Mesendoderm (in vitro differentiated cells): ENCODE data around the gene EXOC7.
"Not testable (repeated sequence)": the region's sequence is repeated elsewhere in the genome, so short reads cannot be mapped to it uniquely, and the experiment has no call there.

Experiments
- DNase-seq: peaks from one replicate; pipeline ENCODE4 v3.0.0; 2013
- H2AK5ac ChIP-seq: 2 replicates; pipeline ENCODE4 v1.6.1; 2013; ENCODE audit warnings: low read length, inconsistent platforms
- H2BK120ac ChIP-seq: 2 replicates; pipeline ENCODE4 v1.6.1; 2013; ENCODE audit warnings: low read depth, mild to moderate bottlenecking, low read length, moderate library complexity, mixed read lengths
- H2BK15ac ChIP-seq: replicated peaks from 2 replicates; pipeline ENCODE4 v1.6.1; 2013; ENCODE audit warnings: low read depth, mild to moderate bottlenecking, moderate library complexity
- H2BK5ac ChIP-seq: 2 replicates; pipeline ENCODE4 v1.6.1; 2013; ENCODE audit warnings: low read length, inconsistent platforms
- H3K18ac ChIP-seq: 2 replicates; pipeline ENCODE4 v1.6.1; 2013; ENCODE audit warnings: mild to moderate bottlenecking, low read length, mixed read lengths
- H3K23ac ChIP-seq: one replicate; pipeline ENCODE4 v1.6.1; 2013; ENCODE audit warnings: low read length
- H3K27ac ChIP-seq: 2 replicates; pipeline ENCODE4 v1.5.1; 2013; ENCODE audit warnings: low read depth, mild to moderate bottlenecking, inconsistent platforms, low read length, moderate library complexity
- H3K27me3 ChIP-seq: 2 replicates; pipeline ENCODE4 v1.6.1; 2013; ENCODE audit warnings: low read length, control low read depth, mild to moderate bottlenecking, inconsistent platforms; ENCODE audit not compliant: insufficient read depth, poor library complexity
- H3K36me3 ChIP-seq: 2 replicates; pipeline ENCODE4 v1.6.1; 2013; ENCODE audit warnings: low read length, inconsistent platforms; ENCODE audit not compliant: control insufficient read depth, insufficient read depth
- H3K4ac ChIP-seq: one replicate; pipeline ENCODE4 v1.6.1; 2013; ENCODE audit warnings: low read depth, mild to moderate bottlenecking, low read length, moderate library complexity
- H3K4me1 ChIP-seq: 2 replicates; pipeline ENCODE4 v1.6.1; 2013; ENCODE audit warnings: low read depth, low read length, inconsistent platforms; ENCODE audit not compliant: control insufficient read depth
- H3K4me2 ChIP-seq: 2 replicates; pipeline ENCODE4 v1.6.1; 2013; ENCODE audit warnings: low read length
- H3K4me3 ChIP-seq: 2 replicates; pipeline ENCODE4 v1.5.1; 2013; ENCODE audit warnings: mild to moderate bottlenecking, low read length
- H3K56ac ChIP-seq: one replicate; pipeline ENCODE4 v1.6.1; 2013; ENCODE audit warnings: low read length
- H3K79me1 ChIP-seq: 2 replicates; pipeline ENCODE4 v1.6.1; 2013; ENCODE audit warnings: low read length, inconsistent platforms
- H3K79me2 ChIP-seq: 2 replicates; pipeline ENCODE4 v1.6.1; 2013; ENCODE audit warnings: mild to moderate bottlenecking, low read length; ENCODE audit not compliant: control insufficient read depth, insufficient read depth
- H3K9ac ChIP-seq: 2 replicates; pipeline ENCODE4 v1.6.1; 2013; ENCODE audit warnings: low read length, inconsistent platforms
- H4K5ac ChIP-seq: one replicate; pipeline ENCODE4 v1.6.1; 2013; ENCODE audit warnings: low read length
- H4K8ac ChIP-seq: one replicate; pipeline ENCODE4 v1.6.1; 2013; ENCODE audit warnings: low read depth, mild to moderate bottlenecking, control low read depth, low read length, moderate library complexity
- WGBS: extraction: QIAGEN DNeasy Blood & Tissue Kit; methylation state at CpG from one replicate; pipeline ENCODE4 v1.1.7; 2013; ENCODE audit warnings: low lambda C conversion rate, missing lambda C conversion rate; ENCODE audit not compliant: insufficient coverage; ENCODE audit errors: extremely low coverage; 5-methylcytosine and 5-hydroxymethylcytosine counted together

Gene EXOC7

DNA sequence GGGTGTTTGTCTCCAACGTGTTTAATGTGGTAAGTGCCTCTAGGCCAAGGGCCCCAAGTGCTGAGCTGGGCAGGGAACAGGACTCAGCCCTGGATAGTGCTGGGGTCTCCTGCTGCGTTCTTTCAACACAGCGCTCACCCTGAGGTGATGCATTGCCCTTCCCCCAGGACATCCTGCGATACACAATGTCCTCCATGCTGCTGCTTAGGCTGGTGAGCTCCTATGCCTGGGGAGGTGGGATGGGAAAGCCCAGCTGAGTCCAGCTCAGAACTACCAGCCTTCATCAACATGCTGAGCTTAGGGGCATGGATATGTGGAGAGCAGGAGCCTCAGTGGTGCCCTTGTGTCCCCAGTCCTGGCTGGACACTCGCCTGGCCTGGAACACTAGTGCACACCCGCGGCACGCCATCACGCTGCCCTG lies 24.0 kb downstream of the EXOC7 start:
- H3K79me2 ChIP-seq = no peaks in the 10 kb centered on the region
- no peak overlapping the region for H3K4me2 ChIP-seq
- no peak overlapping the region for H2BK5ac ChIP-seq
- H3K18ac ChIP-seq = no peak overlapping the region
- H3K4me3 ChIP-seq = no peak overlapping the region
- H3K56ac ChIP-seq = peak overlapping the region; percentile 65
- H4K8ac ChIP-seq = no peak overlapping the region
- no peak overlapping the region for H3K27ac ChIP-seq
- H3K36me3 ChIP-seq = no peaks in the 10 kb centered on the region
- peaks cover 35% of the 10 kb centered on the region for H3K27me3 ChIP-seq
- no peak overlapping the region for H2BK15ac ChIP-seq
- no peak overlapping the region for H2AK5ac ChIP-seq
- H3K23ac ChIP-seq = no peak overlapping the region
- WGBS = no CpG with 5 or more reads among the region's 9 CpGs
- H3K79me1 ChIP-seq = no peaks in the 10 kb centered on the region
- no peak overlapping the region for H2BK120ac ChIP-seq
- peaks cover 10% of the 10 kb centered on the region for H3K4me1 ChIP-seq
- no peak overlapping the region for H3K4ac ChIP-seq
- H3K9ac ChIP-seq = peak overlapping the region; percentile 13
- no peak overlapping the region for H4K5ac ChIP-seq
- no peak for DNase-seq

DNA sequence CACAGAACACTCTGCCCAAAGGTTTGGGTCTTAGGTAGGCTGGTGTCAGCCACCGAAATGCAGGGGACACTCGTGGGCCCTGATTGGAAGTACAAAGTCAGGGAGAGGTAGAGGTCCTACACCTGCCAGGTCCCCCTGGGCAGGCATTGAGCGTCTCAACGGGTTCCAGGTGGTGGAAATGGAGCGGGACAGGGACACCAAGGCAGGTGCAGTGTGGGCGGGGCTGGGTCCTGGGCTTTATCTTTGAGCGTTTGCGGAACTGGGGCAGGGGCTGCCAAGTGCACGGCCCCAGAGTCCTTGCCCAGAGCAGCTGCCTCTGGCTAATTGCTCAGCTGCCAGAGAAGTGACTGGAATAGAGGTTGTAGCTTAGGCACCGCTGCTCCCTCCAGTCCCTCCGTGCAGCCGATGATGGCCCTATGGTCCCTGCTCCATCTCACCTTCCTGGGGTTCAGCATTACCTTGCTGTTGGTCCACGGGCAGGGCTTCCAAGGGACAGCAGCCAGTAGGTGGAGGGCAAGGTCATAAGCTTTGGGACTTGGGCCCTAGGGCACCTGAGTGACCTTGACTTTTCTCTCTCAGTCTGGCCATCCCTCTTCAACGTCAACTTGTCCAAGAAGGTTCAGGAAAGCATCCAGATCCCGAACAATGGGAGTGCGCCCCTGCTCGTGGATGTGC lies 24.6 kb downstream of the EXOC7 start, which contains the start of gene ZACN:
ZACN (plus strand) TSS at position 323 of the 675 bp plus-strand sequence; CDS start at position 406, 83 bp downstream.
- Histone ChIP-seq H3K36me3 (no peaks in the 10 kb centered on the region), H3K4me3 (no peak within 1 kb of the TSS), H3K4ac (no peak within 1 kb of the TSS), H4K5ac (no peak within 1 kb of the TSS), H3K79me2 (no peaks in the 10 kb centered on the region), H3K56ac (peak within 1 kb of the TSS; percentile 65), H2AK5ac (no peak within 1 kb of the TSS), H2BK5ac (no peak within 1 kb of the TSS), H4K8ac (no peak within 1 kb of the TSS), H2BK15ac (no peak within 1 kb of the TSS), H3K23ac (no peak within 1 kb of the TSS), H3K79me1 (no peaks in the 10 kb centered on the region), H3K9ac (peak within 1 kb of the TSS; percentile 13), H3K4me2 (no peak within 1 kb of the TSS), H3K4me1 (peaks cover 10% of the 10 kb centered on the region), H3K18ac (no peak within 1 kb of the TSS), H3K27me3 (peaks cover 40% of the 10 kb centered on the region), H3K27ac (no peak within 1 kb of the TSS), H2BK120ac (no peak within 1 kb of the TSS)
- WGBS = no CpG with 5 or more reads among the region's 17 CpGs
- DNase-seq = no peak

GRCh38 chr17:76078370-76078769 lies 25.2 kb downstream of the EXOC7 start:
- not testable (repeated sequence) for H3K27ac ChIP-seq, H3K4me1 ChIP-seq, DNase-seq, H3K23ac ChIP-seq, H3K79me1 ChIP-seq, H3K18ac ChIP-seq, H3K56ac ChIP-seq, H3K4ac ChIP-seq, H2BK120ac ChIP-seq, H4K5ac ChIP-seq, H3K4me2 ChIP-seq, H2AK5ac ChIP-seq, H2BK15ac ChIP-seq, H3K4me3 ChIP-seq, H3K79me2 ChIP-seq, H4K8ac ChIP-seq, H3K9ac ChIP-seq, H2BK5ac ChIP-seq, H3K36me3 ChIP-seq
- no CpG with 5 or more reads among the region's 5 CpGs for WGBS
- peaks cover 44% of the 10 kb centered on the region for H3K27me3 ChIP-seq

GRCh38 chr17:76077584-76078110 lies 25.9 kb downstream of the EXOC7 start:
- no peak overlapping the region for H3K4me2 ChIP-seq
- H3K23ac ChIP-seq = no peak overlapping the region
- H3K56ac ChIP-seq = no peak overlapping the region
- H2BK120ac ChIP-seq = no peak overlapping the region
- peaks cover 10% of the 10 kb centered on the region for H3K4me1 ChIP-seq
- H3K27me3 ChIP-seq = peaks cover 44% of the 10 kb centered on the region
- no peak for DNase-seq
- H3K4me3 ChIP-seq = no peak overlapping the region
- H3K9ac ChIP-seq = no peak overlapping the region
- H3K36me3 ChIP-seq = no peaks in the 10 kb centered on the region
- H2BK15ac ChIP-seq = no peak overlapping the region
- H2AK5ac ChIP-seq = no peak overlapping the region
- WGBS = no CpG with 5 or more reads among the region's 12 CpGs
- H2BK5ac ChIP-seq = no peak overlapping the region
- H3K18ac ChIP-seq = no peak overlapping the region
- no peaks in the 10 kb centered on the region for H3K79me2 ChIP-seq
- no peaks in the 10 kb centered on the region for H3K79me1 ChIP-seq
- H3K27ac ChIP-seq = no peak overlapping the region
- no peak overlapping the region for H3K4ac ChIP-seq
- no peak overlapping the region for H4K8ac ChIP-seq
- no peak overlapping the region for H4K5ac ChIP-seq

DNA sequence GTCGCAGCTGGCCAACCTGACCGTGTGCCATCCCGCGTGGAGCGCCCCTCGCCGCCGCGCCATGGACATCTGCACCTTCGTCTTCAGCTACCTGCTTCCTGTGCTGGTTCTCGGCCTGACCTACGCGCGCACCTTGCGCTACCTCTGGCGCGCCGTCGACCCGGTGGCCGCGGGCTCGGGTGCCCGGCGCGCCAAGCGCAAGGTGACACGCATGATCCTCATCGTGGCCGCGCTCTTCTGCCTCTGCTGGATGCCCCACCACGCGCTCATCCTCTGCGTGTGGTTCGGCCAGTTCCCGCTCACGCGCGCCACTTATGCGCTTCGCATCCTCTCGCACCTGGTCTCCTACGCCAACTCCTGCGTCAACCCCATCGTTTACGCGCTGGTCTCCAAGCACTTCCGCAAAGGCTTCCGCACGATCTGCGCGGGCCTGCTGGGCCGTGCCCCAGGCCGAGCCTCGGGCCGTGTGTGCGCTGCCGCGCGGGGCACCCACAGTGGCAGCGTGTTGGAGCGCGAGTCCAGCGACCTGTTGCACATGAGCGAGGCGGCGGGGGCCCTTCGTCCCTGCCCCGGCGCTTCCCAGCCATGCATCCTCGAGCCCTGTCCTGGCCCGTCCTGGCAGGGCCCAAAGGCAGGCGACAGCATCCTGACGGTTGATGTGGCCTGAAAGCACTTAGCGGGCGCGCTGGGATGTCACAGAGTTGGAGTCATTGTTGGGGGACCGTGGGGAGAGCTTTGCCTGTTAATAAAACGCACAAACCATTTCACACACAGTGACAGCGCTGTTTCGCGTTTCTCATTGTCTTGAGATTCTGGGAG lies 26.6 kb downstream of the EXOC7 start:
- Histone ChIP-seq H3K4me1 (peaks cover 10% of the 10 kb centered on the region), H3K23ac (peak overlapping the region; percentile 45), H3K4ac (no peak overlapping the region), H3K79me2 (peaks cover under 1% of the 10 kb centered on the region), H3K36me3 (no peaks in the 10 kb centered on the region), H4K8ac (no peak overlapping the region), H3K56ac (no peak overlapping the region), H3K4me3 (no peak overlapping the region), H2BK5ac (no peak overlapping the region), H2BK120ac (no peak overlapping the region), H2AK5ac (no peak overlapping the region), H2BK15ac (no peak overlapping the region), H3K4me2 (no peak overlapping the region), H3K79me1 (no peaks in the 10 kb centered on the region), H3K18ac (no peak overlapping the region), H3K27ac (no peak overlapping the region), H3K9ac (no peak overlapping the region), H3K27me3 (peaks cover 44% of the 10 kb centered on the region), H4K5ac (no peak overlapping the region)
- no CpG with 5 or more reads among the region's 82 CpGs for WGBS
- no peak for DNase-seq
